ENCODE data around the gene PRAMEF18.
A peak's percentile ranks its signal among the peaks of the same experiment; 100 is the strongest.
"Not testable (repeated sequence)": the region's sequence is repeated elsewhere in the genome, so short reads cannot be mapped to it uniquely, and the experiment has no call there.

Gene PRAMEF18

DNA sequence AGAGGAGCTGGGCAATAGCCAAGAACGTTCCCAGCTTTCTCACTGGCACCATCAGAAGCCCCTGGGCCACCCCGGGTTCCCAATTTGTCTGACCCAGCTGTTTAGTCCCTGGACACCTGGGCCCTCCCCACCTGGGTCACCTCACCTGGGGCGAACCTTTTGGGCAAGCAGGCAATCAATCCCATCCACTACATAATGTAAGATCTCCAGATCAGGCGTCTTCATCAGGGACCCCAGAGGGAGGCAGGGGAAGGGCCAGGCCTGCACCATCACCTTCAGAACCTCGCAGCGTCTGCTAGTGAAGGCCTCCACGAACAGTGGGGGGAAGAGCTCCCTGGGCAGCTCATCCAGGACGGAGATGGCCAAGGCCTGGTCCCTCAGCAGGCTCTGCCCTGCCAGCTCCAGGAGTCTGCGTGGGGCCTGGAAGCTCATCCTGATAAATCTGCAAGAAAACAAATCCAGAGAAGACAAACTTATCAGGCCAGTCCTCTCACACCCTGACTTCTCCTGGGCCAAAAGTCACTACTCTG is at the start of gene PRAMEF18:
PRAMEF18 (minus strand) TSS at position 480 of the 530 bp plus-strand sequence; CDS start at position 432, 48 bp downstream.
- not testable (repeated sequence) for DNase-seq

GRCh38 chr1:13265124-13265523 is 39.2 kb upstream of the PRAMEF18 start:
- DNase-seq = not testable (repeated sequence)

DNA sequence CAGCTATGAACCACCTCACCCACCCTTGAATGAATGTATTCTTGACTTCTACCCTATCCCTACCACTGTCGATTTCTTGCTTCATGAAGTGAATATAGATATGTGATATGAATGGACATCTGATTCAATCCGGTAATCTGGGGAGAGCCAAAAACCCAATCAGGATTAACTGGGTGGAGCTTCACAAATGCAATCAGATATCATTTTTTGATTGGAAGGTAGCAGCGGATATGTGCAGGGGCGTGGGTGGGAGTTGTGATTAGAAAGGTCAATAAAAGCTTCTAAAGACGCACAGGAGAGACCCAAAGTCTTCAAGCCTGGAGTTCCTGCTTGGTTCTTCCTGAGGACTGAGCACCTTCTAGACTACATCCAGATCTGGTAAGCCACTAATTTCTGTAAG is 27.9 kb upstream of the PRAMEF18 start, which contains the start of gene PRAMEF5:
PRAMEF5 (plus strand) TSS at position 301 of the 400 bp plus-strand sequence. CDS start 5,071 bp downstream, outside the sequence.
- DNase-seq = not testable (repeated sequence)

DNA sequence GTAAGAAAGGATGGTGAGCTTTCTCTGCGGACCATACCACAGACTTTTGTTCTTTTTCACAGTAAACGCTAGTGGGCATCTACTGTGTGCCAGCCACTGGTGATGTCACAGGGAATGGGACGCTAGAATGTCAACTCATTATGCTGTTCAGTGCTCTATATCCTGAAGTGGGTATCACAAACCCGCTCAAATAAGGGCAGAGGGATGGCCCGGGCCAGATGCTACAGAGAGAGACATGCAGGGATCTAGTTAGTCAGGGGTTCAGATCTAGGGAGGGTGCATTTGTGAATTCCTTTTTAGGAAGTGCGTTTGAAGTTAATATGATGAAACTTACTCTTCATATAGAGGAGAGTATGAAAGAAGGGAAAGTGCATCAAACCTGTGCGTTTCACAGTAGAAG is 21.2 kb upstream of the PRAMEF18 start:
- not testable (repeated sequence) for DNase-seq

- not testable (repeated sequence) for DNase-seq
These were observed 20.6 kb upstream of the PRAMEF18 start for GRCh38 chr1:13246554-13246871.

DNA sequence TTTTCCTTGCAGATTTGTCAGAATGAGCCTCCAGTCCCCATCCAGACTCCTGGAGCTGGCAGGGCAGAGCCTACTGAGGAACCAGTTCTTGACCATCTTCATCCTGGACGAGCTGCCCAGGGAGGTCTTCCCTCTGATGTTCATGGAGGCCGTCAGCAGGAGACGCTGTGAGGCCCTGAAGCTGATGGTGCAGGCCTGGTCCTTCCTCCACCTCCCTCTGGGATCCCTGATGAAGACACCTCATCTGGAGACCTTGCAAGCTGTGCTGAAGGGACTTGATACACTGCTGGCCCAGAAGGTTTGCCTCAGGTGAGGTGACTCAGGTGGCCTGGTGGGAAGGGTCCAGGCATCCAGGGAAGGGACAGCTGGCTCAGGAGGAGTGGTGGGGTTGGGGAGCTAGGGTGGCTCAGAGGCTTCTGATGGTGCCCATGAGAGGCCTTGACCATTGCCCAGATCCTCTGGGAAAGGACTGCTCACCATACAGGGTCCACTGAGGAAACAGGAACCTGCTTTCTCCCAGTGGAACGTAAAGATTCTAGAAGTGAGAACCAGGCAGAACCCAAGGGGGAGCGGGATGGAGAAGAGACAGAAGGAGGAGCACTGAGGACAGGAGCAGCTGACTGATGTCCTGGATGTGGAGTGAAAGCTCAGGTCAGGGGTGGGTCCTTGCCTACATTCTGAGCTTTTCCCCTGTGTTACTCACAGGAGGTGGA is 20.0 kb upstream of the PRAMEF18 start:
- DNase-seq = not testable (repeated sequence)

GRCh38 chr1:13243536-13244263 is 17.7 kb upstream of the PRAMEF18 start:
- not testable (repeated sequence) for DNase-seq

DNA sequence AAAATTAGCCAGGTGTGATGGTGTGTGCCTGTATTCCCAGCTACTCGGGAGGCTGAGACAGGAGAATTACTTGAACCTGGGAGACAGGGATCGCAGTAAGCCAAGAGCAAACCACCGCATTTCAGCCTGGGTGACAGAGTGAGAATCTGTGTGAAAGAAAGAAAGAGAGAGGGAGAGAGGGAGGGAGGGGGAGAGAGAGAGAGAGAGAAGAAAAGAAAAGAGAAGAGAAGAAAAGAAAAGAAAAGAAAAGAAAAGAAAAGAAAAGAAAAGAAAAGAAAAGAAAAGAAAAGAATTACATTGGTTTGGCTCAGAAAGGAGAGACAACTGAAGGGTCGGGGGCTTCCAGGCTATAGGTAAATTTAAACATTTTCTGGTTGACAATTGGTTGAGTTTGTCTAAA is 13.7 kb upstream of the PRAMEF18 start:
- not testable (repeated sequence) for DNase-seq

DNA sequence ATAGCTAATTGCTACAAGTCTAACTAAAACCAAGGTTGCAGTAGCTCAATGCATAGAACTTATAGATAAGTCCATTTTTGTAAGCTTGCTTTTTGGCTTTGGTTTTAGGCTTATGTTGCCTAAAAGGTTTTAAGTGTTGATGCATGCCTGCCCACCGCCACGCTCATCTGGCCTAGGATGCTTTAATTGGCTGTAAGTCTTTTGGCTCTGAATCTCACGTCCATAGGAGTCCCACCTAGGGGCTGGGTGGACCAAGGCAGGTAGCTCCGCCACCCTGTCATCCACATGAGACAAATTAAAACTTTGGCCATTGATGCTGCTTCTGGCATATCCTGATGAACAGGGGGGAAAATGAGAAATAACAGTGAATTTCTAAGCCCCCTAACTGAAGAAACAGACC is 11.6 kb upstream of the PRAMEF18 start:
- not testable (repeated sequence) for DNase-seq

DNA sequence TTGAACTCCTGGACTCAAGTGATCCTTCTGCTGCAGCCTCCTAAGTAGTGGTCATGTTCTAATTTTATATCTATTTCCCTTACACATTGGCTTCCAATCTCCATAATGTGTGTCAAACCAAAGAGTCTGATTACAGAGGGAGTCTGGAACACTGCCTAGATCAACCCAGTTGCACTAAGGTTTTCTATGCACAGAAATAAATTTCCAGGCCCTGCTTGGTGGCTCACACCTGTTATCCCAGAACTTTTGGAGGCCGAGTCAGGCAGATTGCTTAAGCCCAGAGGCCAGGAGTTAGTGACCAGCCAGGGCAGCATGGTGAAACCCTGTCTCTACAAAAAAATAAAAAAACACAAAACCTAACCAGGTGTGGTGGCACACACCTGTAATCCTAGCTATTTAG is 8.1 kb upstream of the PRAMEF18 start:
- not testable (repeated sequence) for DNase-seq

- DNase-seq = not testable (repeated sequence)
These were observed 6.1 kb upstream of the PRAMEF18 start for GRCh38 chr1:13232056-13232455.

GRCh38 chr1:13231061-13231750 is 5.3 kb upstream of the PRAMEF18 start:
- not testable (repeated sequence) for DNase-seq

DNA sequence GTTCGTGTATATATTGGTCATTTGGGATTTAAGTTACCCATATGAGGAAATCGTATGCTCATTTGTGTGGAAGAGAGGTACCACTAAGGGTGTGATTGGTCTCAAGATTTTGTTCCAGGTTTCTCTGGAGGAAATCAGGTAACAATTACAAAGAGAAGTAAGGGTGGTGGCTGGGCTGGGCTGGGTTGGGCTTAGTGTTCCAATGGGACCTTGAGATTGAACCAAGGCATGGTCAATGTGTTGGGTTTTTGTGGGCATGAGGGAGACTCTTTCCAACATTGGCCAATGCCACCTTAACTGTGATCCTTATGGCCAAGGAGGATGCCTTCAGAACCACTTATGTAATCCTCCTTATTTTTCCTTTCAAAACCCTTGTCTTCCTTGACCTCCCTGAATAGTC is 4.6 kb upstream of the PRAMEF18 start:
- DNase-seq = not testable (repeated sequence)

DNA sequence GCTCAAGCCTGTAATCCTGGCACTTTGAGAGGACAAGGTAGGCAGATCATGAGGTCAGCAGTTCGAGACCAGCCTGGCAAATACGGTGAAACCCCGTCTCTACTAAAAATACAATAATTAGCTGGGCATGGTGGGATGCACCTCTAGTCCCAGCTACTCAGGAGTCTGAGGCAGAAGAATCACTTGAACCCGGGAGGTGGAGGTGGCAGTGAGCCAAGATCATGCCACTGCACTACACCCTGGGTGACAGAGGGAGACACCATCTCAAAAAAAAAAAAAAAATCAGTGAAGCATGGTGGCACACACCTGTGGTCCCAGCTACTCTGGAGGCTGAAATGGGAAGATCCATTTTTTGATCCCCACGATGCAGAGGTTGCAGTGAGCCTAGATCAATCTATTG is 4.1 kb upstream of the PRAMEF18 start:
- not testable (repeated sequence) for DNase-seq

DNA sequence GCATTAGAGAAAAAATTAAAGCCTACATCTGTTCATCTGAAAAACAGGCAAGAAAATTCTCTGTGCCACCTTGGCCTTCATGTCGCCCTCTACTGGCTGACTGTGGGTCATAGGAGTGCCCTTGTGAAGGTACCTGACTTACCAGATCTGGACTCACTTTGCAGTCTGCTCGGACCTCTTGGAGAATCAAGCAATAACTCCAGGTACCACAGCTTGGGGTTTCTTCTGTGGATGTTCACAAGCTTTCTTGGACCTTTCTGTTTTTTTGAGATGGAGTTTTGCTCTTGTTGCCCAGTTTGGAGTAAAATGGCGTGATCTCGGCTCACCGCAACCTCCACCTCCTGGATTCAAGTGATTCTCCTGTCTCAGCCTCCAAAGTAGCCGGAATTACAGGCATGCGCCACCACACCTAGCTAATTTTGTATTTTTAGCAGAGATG is 2.4 kb upstream of the PRAMEF18 start:
- peak; percentile 19 for DNase-seq

DNA sequence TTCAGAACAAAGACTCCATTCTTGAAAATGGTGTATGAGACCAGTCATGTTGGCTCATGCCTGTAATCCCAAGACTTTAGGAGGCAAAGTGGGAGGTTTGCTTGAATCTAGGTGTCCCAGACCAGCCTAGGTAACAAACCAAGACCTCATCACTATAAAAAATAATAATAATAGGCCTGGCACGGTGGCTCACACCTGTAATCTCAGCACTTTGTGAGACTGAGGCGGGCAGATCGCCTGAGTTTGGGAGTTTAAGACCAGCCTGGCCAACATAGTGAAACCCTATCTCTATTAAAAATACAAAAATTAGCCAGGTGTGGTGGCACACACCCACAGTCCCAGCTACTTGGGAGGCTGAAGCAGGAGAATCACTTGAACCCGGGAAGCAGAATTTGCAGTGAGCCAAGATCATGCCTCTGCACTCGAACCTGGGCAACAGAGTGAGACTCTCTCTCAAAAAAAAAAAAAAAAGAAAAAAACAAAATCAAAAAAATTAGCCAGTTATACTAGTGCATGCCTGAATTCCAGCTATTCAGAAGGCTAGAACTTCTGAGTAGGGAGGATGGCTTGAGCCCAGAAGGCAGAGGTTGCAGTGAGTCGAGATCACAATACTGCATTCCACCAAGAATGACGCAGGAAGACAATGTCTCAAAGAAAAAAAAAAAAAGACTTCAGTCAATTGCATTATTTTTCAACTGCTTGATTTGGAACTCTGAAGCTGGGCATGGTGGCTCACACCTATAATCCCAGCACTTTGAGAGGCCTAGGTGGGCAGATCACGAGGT is 1.5 kb upstream of the PRAMEF18 start:
- not testable (repeated sequence) for DNase-seq

DNA sequence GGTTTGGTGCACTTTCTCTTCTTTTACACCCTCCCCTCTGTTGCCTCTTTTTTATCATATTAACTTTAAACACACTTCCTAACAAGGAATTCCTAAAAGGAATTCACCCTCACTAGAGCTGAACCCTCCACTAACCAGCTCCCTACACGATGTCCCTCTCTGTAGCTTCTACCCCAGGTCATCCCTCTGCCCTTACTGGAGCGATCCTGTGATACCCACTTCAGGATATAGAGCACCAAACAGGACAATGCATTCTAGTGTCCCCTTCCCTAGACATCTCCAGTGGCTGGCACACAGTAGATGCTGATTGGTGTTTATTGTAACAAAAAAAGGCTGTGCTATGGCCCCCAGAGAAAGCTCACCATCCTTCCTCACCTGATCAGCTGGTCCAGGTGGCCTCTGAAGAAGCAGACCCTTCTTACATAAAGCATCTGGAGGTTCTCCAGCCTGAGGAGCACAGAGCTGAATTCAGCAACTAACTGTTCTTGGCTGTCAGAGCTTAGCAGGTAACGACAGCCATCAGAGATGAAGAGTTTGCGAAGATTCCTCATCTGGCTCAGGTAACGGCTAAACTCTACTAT is 1.4 kb downstream of the PRAMEF18 start:
- no peak for DNase-seq

DNA sequence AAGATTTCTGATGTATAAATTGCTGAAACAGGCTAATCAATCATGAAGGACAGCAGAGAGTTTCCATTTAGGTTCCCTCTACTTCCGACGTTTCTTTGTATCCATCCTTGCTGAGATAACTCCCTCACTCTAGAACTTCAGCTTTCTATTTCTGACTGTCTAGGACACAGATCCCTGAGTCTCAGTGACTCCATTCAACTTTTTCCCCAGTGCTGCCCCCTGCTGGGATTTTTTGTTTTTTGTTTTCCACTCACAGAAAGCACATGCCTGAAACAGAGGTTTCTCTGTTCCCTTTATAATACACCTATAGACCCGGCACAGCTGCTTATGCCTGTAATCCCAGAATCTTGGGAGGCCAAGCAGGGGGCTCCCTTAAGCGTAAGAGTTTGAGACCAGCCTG is 3.2 kb downstream of the PRAMEF18 start:
- DNase-seq = not testable (repeated sequence)

GRCh38 chr1:13219203-13219602 is 6.8 kb downstream of the PRAMEF18 start:
- not testable (repeated sequence) for DNase-seq

GRCh38 chr1:13216619-13217018 is 9.3 kb downstream of the PRAMEF18 start:
- not testable (repeated sequence) for DNase-seq

DNA sequence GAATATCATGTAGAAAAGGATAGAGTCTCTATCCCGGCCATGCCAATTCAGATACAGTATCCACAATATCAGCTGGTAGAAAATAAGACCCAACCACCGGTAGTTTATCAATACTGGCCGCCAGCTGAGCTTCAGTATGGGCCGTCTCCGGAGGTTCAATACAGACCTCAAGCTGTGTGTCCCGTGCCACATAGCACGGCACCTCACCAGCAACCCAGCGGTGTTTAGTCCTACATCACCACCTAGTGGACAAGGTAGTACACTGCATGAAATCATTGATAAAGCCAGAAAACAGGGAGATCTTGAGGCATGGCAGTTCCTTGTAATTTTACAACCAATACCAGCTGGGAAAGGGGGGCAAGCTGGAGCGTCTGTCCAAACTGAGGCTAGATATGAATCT is 17.2 kb downstream of the PRAMEF18 start:
- DNase-seq = not testable (repeated sequence)

DNA sequence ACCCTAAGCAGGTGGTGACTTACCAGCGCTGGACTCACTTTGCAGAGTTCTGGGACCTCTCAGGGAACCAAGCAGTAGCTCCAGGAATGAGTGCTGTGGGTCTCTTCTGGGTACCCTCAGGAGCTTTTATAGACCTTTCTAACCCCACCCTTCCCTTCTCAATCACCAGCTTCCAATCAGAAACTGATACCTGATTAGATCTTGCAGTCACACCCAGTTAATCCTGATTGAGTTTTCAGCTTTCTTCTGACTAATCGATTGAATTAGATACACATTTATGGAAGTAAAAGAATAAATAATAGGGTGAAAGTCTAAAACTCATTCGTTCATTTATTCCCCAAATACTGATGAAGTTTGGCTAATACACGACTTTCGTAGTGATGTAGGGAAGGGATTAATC is 24.6 kb downstream of the PRAMEF18 start, which contains the start of gene PRAMEF13:
PRAMEF13 (minus strand) TSS at position 101 of the 400 bp plus-strand sequence. CDS start 1,820 bp downstream, outside the sequence.
- DNase-seq = not testable (repeated sequence)

Measured in activated T-cell treated with anti-CD3 and anti-CD28 coated beads for 4 hours (primary cell).